ENCODE data around the gene LIPC.

- TF ChIP-seq CTCF (conservative IDR thresholded peaks at IDR 0.05; ENCODE audit: low read depth, low read length) (no peak), CEBPB (IDR thresholded peaks at IDR 0.05; ENCODE audit: low read depth, low read length) (no peak)
Observed at GRCh38 chr15:58513008-58513407, 81.2 kb downstream of the LIPC start.

Measured in IMR-90 (cell line).